Measurements from ENCODE around the gene BPIFB6. TPM values are rescaled to one million over a fixed set of nuclear protein-coding genes. Genes with fewer than 3 reads are reported as not detected.

BPIFB6 gene
- total RNA-seq, 3 donors from 2014 or later: not detected

- H3K36me3 ChIP-seq: no peaks in the 10 kb centered on the region
- no peak overlapping the region for H3K27ac ChIP-seq
- intact Hi-C loops (cut with DNase I; ENCODE audit: low total_unique reads): loop anchor here (10.0 kb wide), 1 partner anchor 1135 kb away; no protein-coding TSS in a partner anchor
- no peak overlapping the region for H3K4me3 ChIP-seq
- peaks cover 0 to 4% of the 10 kb centered on the region in 2 donors for H3K27me3 ChIP-seq
- no peak for TF ChIP-seq POLR2A (IDR thresholded peaks at IDR 0.05)
- H3K4me1 ChIP-seq: no peaks in the 10 kb centered on the region
- DNase-seq (ENCODE audit: low spot score in 2 of 2): no peak
- peaks cover 0 to under 1% of the 10 kb centered on the region in 2 donors for H3K9me3 ChIP-seq
Measured at GRCh38 chr20:32989507-32990283, 41.8 kb upstream of the BPIFB6 start.

- Histone ChIP-seq H3K27ac (no peak overlapping the region), H3K27me3 (peaks cover 0 to 4% of the 10 kb centered on the region in 2 donors), H3K36me3 (no peaks in the 10 kb centered on the region), H3K4me3 (no peak overlapping the region), H3K9me3 (peaks cover 0 to 8% of the 10 kb centered on the region in 2 donors), H3K4me1 (no peaks in the 10 kb centered on the region)
- no peak for DNase-seq (ENCODE audit: low spot score in 2 of 2)
- intact Hi-C loops (cut with DNase I; ENCODE audit: low total_unique reads): loop anchor here (10.0 kb wide), 1 partner anchor 1136 kb away; no protein-coding TSS in a partner anchor
- no peak for TF ChIP-seq CTCF (IDR thresholded peaks at IDR 0.05)
- TF ChIP-seq POLR2AphosphoS5 (IDR thresholded peaks at IDR 0.05): no peak
- no peak for TF ChIP-seq POLR2A (IDR thresholded peaks at IDR 0.05)
Measured at GRCh38 chr20:32990426-32990825, 41.0 kb upstream of the BPIFB6 start.

GRCh38 chr20:32991383-32991782 is 40.1 kb upstream of the BPIFB6 start:
- Histone ChIP-seq H3K4me1 (no peaks in the 10 kb centered on the region), H3K27me3 (peaks cover 0 to 3% of the 10 kb centered on the region in 2 donors), H3K9me3 (peaks cover 0 to 9% of the 10 kb centered on the region in 2 donors), H3K36me3 (no peaks in the 10 kb centered on the region), H3K4me3 (no peak overlapping the region), H3K27ac (no peak overlapping the region)
- no peak for TF ChIP-seq POLR2A (IDR thresholded peaks at IDR 0.05)
- TF ChIP-seq POLR2AphosphoS5 (IDR thresholded peaks at IDR 0.05): no peak
- no peak for TF ChIP-seq CTCF (IDR thresholded peaks at IDR 0.05)
- no peak for DNase-seq (ENCODE audit: low spot score in 2 of 2)
- intact Hi-C loops (cut with DNase I; ENCODE audit: low total_unique reads): loop anchor here (10.0 kb wide), 1 partner anchor 1137 kb away; no protein-coding TSS in a partner anchor

- TF ChIP-seq CTCF (IDR thresholded peaks at IDR 0.05) (no peak), POLR2A (IDR thresholded peaks at IDR 0.05) (no peak), POLR2AphosphoS5 (IDR thresholded peaks at IDR 0.05) (no peak)
- Histone ChIP-seq H3K27ac (no peak overlapping the region), H3K27me3 (no peaks in the 10 kb centered on the region), H3K4me3 (no peak overlapping the region), H3K4me1 (no peaks in the 10 kb centered on the region), H3K9me3 (peaks cover 0 to 9% of the 10 kb centered on the region in 2 donors), H3K36me3 (no peaks in the 10 kb centered on the region)
- no peak for DNase-seq (ENCODE audit: low spot score in 2 of 2)
- intact Hi-C loops (cut with DNase I; ENCODE audit: low total_unique reads): loop anchor here (10.0 kb wide), 1 partner anchor 1137 kb away; no protein-coding TSS in a partner anchor
Measured at GRCh38 chr20:32991792-32992641, 39.4 kb upstream of the BPIFB6 start.

GRCh38 chr20:32993496-32994050 is 37.9 kb upstream of the BPIFB6 start:
- no peak overlapping the region for H3K4me3 ChIP-seq
- no peak overlapping the region for H3K27ac ChIP-seq
- H3K4me1 ChIP-seq: no peaks in the 10 kb centered on the region
- no peaks in the 10 kb centered on the region for H3K36me3 ChIP-seq
- intact Hi-C loops (cut with DNase I; ENCODE audit: low total_unique reads): loop anchor here (10.0 kb wide), 1 partner anchor 1139 kb away; no protein-coding TSS in a partner anchor
- no peaks in the 10 kb centered on the region for H3K27me3 ChIP-seq
- TF ChIP-seq CTCF (IDR thresholded peaks at IDR 0.05) (no peak), POLR2AphosphoS5 (IDR thresholded peaks at IDR 0.05) (no peak), POLR2A (IDR thresholded peaks at IDR 0.05) (no peak)
- peaks cover 0 to 9% of the 10 kb centered on the region in 2 donors for H3K9me3 ChIP-seq
- no peak for DNase-seq (ENCODE audit: low spot score in 2 of 2)

All from breast epithelium (tissue), 4 donors.